Epithelial cell of esophagus (primary cell): ENCODE data around the gene MEDAG.

Experiments used
- DNase-seq: peaks from one replicate; pipeline ENCODE4 v3.0.0; 2010; ENCODE audit warnings: low read depth
- H3K4me3 ChIP-seq: 2 replicates; pipeline ENCODE4 v1.5.1; 2011; ENCODE audit warnings: mild to moderate bottlenecking, low read length, control low read depth
- TF ChIP-seq, protein P1 (sequence below): IDR thresholded peaks from 2 replicates; pipeline ENCODE4 v1.5.1; 2011; ENCODE audit warnings: low read depth, mild to moderate bottlenecking, low read length, control low read depth, inconsistent platforms; ENCODE audit not compliant: insufficient read depth; ENCODE audit errors: missing control alignments

MEDAG gene

DNA sequence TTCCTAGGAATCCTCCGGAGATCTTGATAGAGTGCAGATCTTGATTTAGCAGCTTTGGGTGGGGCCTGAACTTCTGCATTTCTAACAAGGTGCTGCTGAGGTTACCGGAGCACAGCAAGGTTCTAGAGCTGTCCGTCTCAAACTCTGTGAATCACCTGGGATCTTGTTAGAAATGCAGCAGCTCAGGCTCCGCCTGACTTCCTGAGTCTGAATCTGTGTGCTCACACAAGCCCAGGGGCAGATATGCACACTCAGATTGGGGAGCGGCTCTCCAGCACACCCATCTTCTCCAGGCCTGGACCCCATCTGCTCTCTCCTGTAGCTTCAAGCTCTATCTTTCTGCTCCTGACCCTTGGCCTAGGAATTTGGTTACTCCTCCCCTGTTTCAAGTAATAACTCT, 22.9 kb downstream of the MEDAG start:
- peak; percentile 85 for DNase-seq
- TF ChIP-seq, protein P1, sequence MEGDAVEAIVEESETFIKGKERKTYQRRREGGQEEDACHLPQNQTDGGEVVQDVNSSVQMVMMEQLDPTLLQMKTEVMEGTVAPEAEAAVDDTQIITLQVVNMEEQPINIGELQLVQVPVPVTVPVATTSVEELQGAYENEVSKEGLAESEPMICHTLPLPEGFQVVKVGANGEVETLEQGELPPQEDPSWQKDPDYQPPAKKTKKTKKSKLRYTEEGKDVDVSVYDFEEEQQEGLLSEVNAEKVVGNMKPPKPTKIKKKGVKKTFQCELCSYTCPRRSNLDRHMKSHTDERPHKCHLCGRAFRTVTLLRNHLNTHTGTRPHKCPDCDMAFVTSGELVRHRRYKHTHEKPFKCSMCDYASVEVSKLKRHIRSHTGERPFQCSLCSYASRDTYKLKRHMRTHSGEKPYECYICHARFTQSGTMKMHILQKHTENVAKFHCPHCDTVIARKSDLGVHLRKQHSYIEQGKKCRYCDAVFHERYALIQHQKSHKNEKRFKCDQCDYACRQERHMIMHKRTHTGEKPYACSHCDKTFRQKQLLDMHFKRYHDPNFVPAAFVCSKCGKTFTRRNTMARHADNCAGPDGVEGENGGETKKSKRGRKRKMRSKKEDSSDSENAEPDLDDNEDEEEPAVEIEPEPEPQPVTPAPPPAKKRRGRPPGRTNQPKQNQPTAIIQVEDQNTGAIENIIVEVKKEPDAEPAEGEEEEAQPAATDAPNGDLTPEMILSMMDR: no peak
- no peak overlapping the region for H3K4me3 ChIP-seq

DNA sequence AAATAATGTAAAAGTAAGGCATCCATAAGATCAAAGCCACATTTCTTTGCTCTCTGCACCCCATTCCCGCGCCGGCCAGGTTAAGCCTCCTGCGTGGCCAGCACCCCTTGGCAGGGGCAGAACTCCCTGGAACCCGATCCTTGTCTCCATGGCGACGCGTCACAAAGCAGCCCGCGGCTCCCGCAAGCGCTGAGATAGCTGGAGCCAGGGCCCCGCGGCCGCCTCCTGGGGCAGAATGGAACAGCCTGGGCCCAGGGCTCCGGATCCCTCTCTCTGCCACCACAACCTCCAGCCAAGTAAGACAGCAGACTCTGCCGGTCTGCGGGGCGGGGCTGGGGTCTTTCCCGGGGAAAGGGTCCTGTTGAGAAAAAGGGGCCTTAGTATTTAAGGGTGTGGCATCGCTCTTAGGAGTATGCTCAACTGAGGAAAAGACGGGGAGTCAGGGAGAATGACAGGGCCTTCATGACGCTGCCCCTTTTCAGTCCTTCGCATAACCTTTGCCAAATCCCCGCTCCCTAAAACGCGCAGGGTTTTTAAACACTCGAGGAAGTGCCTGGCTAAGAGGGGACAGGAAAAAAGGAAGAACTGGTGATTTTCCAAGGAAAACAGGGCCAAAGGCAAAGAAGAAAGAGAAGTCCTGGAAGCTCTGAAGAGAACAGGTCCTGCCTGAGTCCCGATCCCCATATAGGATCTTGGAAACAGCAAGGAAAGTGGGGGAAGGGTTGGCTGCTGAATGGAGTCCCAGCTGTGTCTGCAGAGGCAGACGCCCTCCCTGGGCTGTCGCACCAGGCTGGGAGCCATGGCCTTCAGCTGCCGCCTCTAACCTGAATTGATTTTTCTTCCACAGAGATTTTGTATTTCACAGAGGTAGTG, 26.6 kb downstream of the MEDAG start, which contains the start of gene TEX26:
TEX26 (plus strand) TSS at position 176 of the 873 bp plus-strand sequence; CDS start at position 236, 60 bp downstream.
- H3K4me3 ChIP-seq: no peak within 1 kb of the TSS
- DNase-seq: no peak
- TF ChIP-seq, protein P1: no peak

DNA sequence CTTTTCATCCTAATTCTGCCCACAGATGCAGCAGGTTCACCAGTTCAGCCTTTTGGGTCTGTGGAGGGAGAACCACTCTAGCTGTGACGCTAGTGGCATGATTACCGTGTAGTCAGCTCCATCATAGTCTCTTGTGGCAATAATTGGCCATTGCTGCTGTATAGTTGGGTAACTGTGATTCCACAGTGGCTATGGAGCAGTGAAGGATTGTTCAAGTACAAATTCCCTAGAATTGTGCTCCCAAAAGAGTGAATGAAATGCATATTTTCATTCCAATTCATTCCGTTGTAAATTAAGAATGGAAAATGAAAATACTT, 27.2 kb downstream of the MEDAG start:
- no peak overlapping the region for H3K4me3 ChIP-seq
- DNase-seq: no peak
- TF ChIP-seq, protein P1: no peak

DNA sequence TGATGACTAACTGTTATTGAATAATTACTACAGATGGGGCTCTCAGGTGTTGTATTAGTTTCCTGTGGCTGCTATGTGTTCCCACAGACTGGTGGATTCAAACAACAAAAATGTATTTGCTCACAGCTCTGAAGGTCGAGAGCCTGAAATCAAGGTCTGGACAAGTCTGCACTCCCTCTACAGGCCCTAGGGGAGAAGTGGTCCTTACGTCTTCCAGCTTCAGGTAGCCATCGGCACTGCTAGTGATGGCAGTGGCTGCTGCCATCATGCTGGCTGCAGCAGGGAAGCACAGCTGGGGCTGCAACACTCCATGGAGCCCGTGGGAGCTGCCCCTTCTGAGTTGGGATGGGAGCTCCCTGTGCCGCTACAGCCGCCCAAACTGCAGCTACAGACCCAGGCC, 28.3 kb downstream of the MEDAG start:
- TF ChIP-seq, protein P1: no peak
- no peak overlapping the region for H3K4me3 ChIP-seq
- DNase-seq: no peak

DNA sequence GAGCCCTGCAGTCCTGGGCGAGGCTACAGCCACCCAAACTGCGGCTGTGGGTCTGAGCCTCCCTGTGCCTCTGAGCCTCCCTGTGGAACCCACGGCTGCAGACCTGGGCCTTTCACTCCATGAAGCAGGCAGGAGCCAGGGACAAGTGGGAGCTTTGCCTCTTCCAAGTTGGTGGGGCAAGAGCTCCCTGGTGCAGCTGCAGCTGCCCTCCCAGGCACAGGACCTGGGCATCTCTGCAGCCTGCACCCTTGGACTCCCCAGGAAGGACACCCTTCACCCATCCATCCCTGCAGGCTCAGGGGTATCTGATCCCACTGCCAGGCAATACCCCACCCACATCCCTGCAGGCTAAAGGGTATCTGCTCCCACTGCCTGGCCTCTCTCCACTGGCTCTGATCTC, 28.7 kb downstream of the MEDAG start:
- DNase-seq: no peak
- no peak overlapping the region for H3K4me3 ChIP-seq
- TF ChIP-seq, protein P1: no peak

DNA sequence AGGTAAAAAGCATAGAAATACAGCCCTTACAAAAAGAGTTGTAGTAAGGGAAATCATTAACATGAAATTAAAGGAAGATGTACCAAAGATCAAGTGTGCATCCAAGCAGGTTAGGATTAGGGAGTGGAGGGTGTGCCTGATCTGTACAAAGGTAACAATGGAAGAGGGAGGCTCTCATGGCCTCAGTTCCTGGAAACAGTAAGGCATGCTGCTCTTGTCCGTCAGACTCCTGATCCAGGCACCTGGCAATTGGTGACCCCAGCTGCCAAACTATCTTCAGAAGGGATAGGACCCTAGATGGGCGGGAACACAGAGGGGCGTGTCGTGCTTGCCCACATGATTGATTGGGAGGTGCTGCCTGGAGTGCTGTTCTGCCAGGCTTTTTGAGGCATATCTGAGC, 30.9 kb downstream of the MEDAG start:
- no peak overlapping the region for H3K4me3 ChIP-seq
- TF ChIP-seq, protein P1: no peak
- DNase-seq: no peak

DNA sequence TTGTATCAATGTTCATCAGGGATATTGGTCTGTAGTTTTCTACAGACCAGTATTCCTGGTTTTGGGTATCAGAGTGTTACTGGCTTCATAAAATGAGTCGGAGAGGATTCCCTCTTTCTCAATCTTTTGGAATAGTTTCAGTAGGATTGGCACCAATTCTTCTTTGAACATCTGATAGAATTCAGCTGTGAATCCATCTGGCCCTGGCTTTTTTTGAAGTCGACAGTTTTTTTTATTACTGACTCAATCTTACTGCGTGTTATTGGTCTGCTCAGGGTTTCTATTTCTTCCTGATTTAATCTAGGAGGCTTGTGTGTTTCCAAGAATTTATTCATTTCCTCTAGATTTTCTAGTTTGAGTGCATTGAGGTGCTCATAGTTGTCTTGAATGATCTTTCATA, 37.8 kb downstream of the MEDAG start:
- TF ChIP-seq, protein P1: no peak
- H3K4me3 ChIP-seq: no peak overlapping the region
- no peak for DNase-seq
